Keratinocyte (primary cell): Measurements from ENCODE around the gene FZD4.

Experiments
- CTCF ChIP-seq, 3 experiments: IDR thresholded peaks in 1 of 3; conservative IDR thresholded peaks in 1 of 3; optimal IDR thresholded peaks in 1 of 3; 2 replicates in 2 of 3; 3 replicates in 1 of 3; pipeline versions ENCODE3 to v1.5.1; 2011; ENCODE audit warnings: low read length in 3 of 3, mild to moderate bottlenecking in 3 of 3, moderate library complexity in 2 of 3, control low read depth in 1 of 3, inconsistent platforms in 1 of 3; ENCODE audit not compliant: insufficient read depth in 2 of 3; ENCODE audit errors: extremely low read depth in 1 of 3
- EZH2 ChIP-seq: IDR thresholded peaks from one replicate; pipeline ENCODE4 v1.6.1; 2012; ENCODE audit warnings: inconsistent platforms, mild to moderate bottlenecking, low read length, moderate library complexity

GRCh38 chr11:86956905-86957195, 1.7 kb upstream of the FZD4 start:
- TF ChIP-seq CTCF (optimal IDR thresholded peaks at IDR 0.05 in 1 of 3, IDR thresholded peaks at IDR 0.05 in 1 of 3, conservative IDR thresholded peaks at IDR 0.05 in 1 of 3; ENCODE audit: extremely low read depth in 1 of 3, insufficient read depth in 2 of 3, low read length in 3 of 3) (no peak), EZH2 (no peak)
